ENCODE results near the gene SCTR. TPM values are rescaled to one million over a fixed set of nuclear protein-coding genes. Genes with fewer than 3 reads are reported as not detected.

The SCTR gene
- total and polyA plus RNA-seq, 12 donors: 0.33 to 8.3 (median 0.46) TPM; not detected in 5

- WGBS, 4 donors: 69 to 79% (median 72%) methylated on average over 6 of the region's 6 CpGs
- TF ChIP-seq POLR2A (IDR thresholded peaks at IDR 0.05): no peak
- no peak for TF ChIP-seq CTCF (IDR thresholded peaks at IDR 0.05)
- DNase-seq: no peak
These were observed 15.5 kb downstream of the SCTR start for GRCh38 chr2:119508756-119509155.

GRCh38 chr2:119496682-119497081, 27.6 kb downstream of the SCTR start:
- Histone ChIP-seq H3K36me3 (replicated peaks in 1 of 2) (no peaks in the 10 kb centered on the region), H3K27me3 (no peaks in the 10 kb centered on the region), H3K9me3 (replicated peaks in 1 of 3) (no peaks in the 10 kb centered on the region), H3K4me1 (replicated peaks in 1 of 2) (no peaks in the 10 kb centered on the region), H3K27ac (no peak overlapping the region), H3K4me3 (no peak overlapping the region)
- TF ChIP-seq POLR2A (IDR thresholded peaks at IDR 0.05) (no peak), CTCF (IDR thresholded peaks at IDR 0.05) (no peak)
- 73 to 79% (median 74%) methylated on average over 4 of the region's 4 CpGs for WGBS, 4 donors
- intact Hi-C loops (cut with DNase I): no loop called here
- no peak for DNase-seq

More at GRCh38 chr2:119508756-119509155, 15.5 kb downstream of the SCTR start:
- Histone ChIP-seq H3K4me1 (replicated peaks in 1 of 2) (no peaks in the 10 kb centered on the region), H3K36me3 (replicated peaks in 1 of 2) (no peaks in the 10 kb centered on the region), H3K9me3 (replicated peaks in 1 of 3) (no peaks in the 10 kb centered on the region), H3K27me3 (no peaks in the 10 kb centered on the region), H3K4me3 (no peak overlapping the region), H3K27ac (no peak overlapping the region)
- intact Hi-C loops (cut with DNase I): no loop called here

GRCh38 chr2:119495948-119496347, 28.3 kb downstream of the SCTR start:
- no peak for DNase-seq
- Histone ChIP-seq H3K27ac (no peak overlapping the region), H3K4me3 (no peak overlapping the region), H3K36me3 (replicated peaks in 1 of 2) (no peaks in the 10 kb centered on the region), H3K27me3 (no peaks in the 10 kb centered on the region), H3K4me1 (replicated peaks in 1 of 2) (no peaks in the 10 kb centered on the region), H3K9me3 (replicated peaks in 1 of 3) (no peaks in the 10 kb centered on the region)
- intact Hi-C loops (cut with DNase I): no loop called here
- WGBS, 4 donors: 78 to 92% (median 84%) methylated on average over 2 of the region's 2 CpGs
- TF ChIP-seq POLR2A (IDR thresholded peaks at IDR 0.05) (no peak), CTCF (IDR thresholded peaks at IDR 0.05) (no peak)

- Histone ChIP-seq H3K27me3 (no peaks in the 10 kb centered on the region), H3K27ac (no peak overlapping the region), H3K9me3 (replicated peaks in 1 of 3) (no peaks in the 10 kb centered on the region), H3K4me3 (no peak overlapping the region), H3K4me1 (replicated peaks in 1 of 2) (no peaks in the 10 kb centered on the region), H3K36me3 (replicated peaks in 1 of 2) (no peaks in the 10 kb centered on the region)
- 79 to 91% (median 86%) methylated on average over 3 to 6 of the region's 6 CpGs for WGBS, 4 donors
- intact Hi-C loops (cut with DNase I): no loop called here
- DNase-seq: no peak
- no peak for TF ChIP-seq POLR2A (IDR thresholded peaks at IDR 0.05)
- TF ChIP-seq CTCF (IDR thresholded peaks at IDR 0.05): no peak
These were observed 30.0 kb downstream of the SCTR start for GRCh38 chr2:119494163-119494790.

Data from adrenal gland (tissue), 12 donors.